ENCODE data around the gene GZMH. TPM values are rescaled to one million over a fixed set of nuclear protein-coding genes. Genes with fewer than 3 reads are reported as not detected.
"Not testable (repeated sequence)": the region's sequence is repeated elsewhere in the genome, so short reads cannot be mapped to it uniquely, and the experiment has no call there.

Gene GZMH
- polyA plus RNA-seq, 3 donors = 0.11 TPM; not detected in 2

GRCh38 chr14:24605435-24606190 is 3.9 kb downstream of the GZMH start:
- peak in 1 of 11 donors; percentile 1 for DNase-seq (ENCODE audit: extremely low read depth in 1 of 11, low read depth in 9 of 11, low spot score in 4 of 11)

- DNase-seq (ENCODE audit: extremely low read depth in 1 of 11, low read depth in 9 of 11, low spot score in 4 of 11) = no peak
These were observed 12.1 kb downstream of the GZMH start for GRCh38 chr14:24597403-24597802.

- DNase-seq (ENCODE audit: extremely low read depth in 1 of 11, low read depth in 9 of 11, low spot score in 4 of 11) = no peak
These were observed 14.2 kb downstream of the GZMH start for GRCh38 chr14:24595073-24595808.

GRCh38 chr14:24591004-24591403 is 18.5 kb downstream of the GZMH start:
- DNase-seq (ENCODE audit: extremely low read depth in 1 of 11, low read depth in 9 of 11, low spot score in 4 of 11) = not testable (repeated sequence)

- DNase-seq (ENCODE audit: extremely low read depth in 1 of 11, low read depth in 9 of 11, low spot score in 4 of 11) = not testable (repeated sequence)
These were observed 25.1 kb downstream of the GZMH start for GRCh38 chr14:24584402-24584801.

GRCh38 chr14:24578558-24578957 is 30.9 kb downstream of the GZMH start:
- DNase-seq (ENCODE audit: extremely low read depth in 1 of 11, low read depth in 9 of 11, low spot score in 4 of 11) = no peak

- no peak for DNase-seq (ENCODE audit: extremely low read depth in 1 of 11, low read depth in 9 of 11, low spot score in 4 of 11)
These were observed 32.7 kb downstream of the GZMH start for GRCh38 chr14:24576771-24577170.

- no peak for DNase-seq (ENCODE audit: extremely low read depth in 1 of 11, low read depth in 9 of 11, low spot score in 4 of 11)
These were observed 33.3 kb downstream of the GZMH start, which contains the start of gene CTSG for GRCh38 chr14:24576182-24576581. Gene CTSG (minus strand): TSS chr14:24576250. CDS start chr14:24576223, 27 bp downstream.

- no peak for DNase-seq (ENCODE audit: extremely low read depth in 1 of 11, low read depth in 9 of 11, low spot score in 4 of 11)
These were observed 35.2 kb downstream of the GZMH start for GRCh38 chr14:24574206-24574774.

- no peak for DNase-seq (ENCODE audit: extremely low read depth in 1 of 11, low read depth in 9 of 11, low spot score in 4 of 11)
These were observed 43.2 kb downstream of the GZMH start for GRCh38 chr14:24566318-24566717.

GRCh38 chr14:24565766-24566165 is 43.7 kb downstream of the GZMH start:
- no peak for DNase-seq (ENCODE audit: extremely low read depth in 1 of 11, low read depth in 9 of 11, low spot score in 4 of 11)

GRCh38 chr14:24563505-24563904 is 46.0 kb downstream of the GZMH start:
- no peak for DNase-seq (ENCODE audit: extremely low read depth in 1 of 11, low read depth in 9 of 11, low spot score in 4 of 11)

GRCh38 chr14:24556756-24557155 is 52.7 kb downstream of the GZMH start:
- no peak for DNase-seq (ENCODE audit: extremely low read depth in 1 of 11, low read depth in 9 of 11, low spot score in 4 of 11)

Other genes with a start within 250 kb of the GZMH start
- gene NFATC4, start 241.5 kb downstream of the GZMH start, polyA plus RNA-seq (ENCODE audit: insufficient read length in 3 of 3) = 10 to 100 TPM; 58.4 to 95.5 (median 74.1) TPM
- 10 to 100 TPM; 47.5 to 60.0 (median 47.8) TPM for gene NYNRIN, start 210.7 kb downstream of the GZMH start, polyA plus RNA-seq (ENCODE audit: insufficient read length in 3 of 3)
- 1 to 10 TPM; 2.9 to 3.5 (median 3.0) TPM for gene CBLN3, start 180.0 kb downstream of the GZMH start, polyA plus RNA-seq (ENCODE audit: insufficient read length in 3 of 3)
- gene KHNYN, start 179.7 kb downstream of the GZMH start, polyA plus RNA-seq (ENCODE audit: insufficient read length in 3 of 3) = 10 to 100 TPM; 44.8 to 51.6 (median 48.4) TPM
- 10 to 100 TPM; 51.4 to 76.8 (median 69.5) TPM for gene SDR39U1, start 166.9 kb downstream of the GZMH start, polyA plus RNA-seq (ENCODE audit: insufficient read length in 3 of 3)
- under 1 TPM; 0.19 to 0.53 (median 0.32) TPM for gene CMA1, start 101.4 kb downstream of the GZMH start, polyA plus RNA-seq (ENCODE audit: insufficient read length in 3 of 3)
- under 1 TPM; 0.62 to 0.79 (median 0.76) TPM for gene CTSG, start 33.4 kb downstream of the GZMH start, polyA plus RNA-seq (ENCODE audit: insufficient read length in 3 of 3)
- 1 to 10 TPM in 1 of 3 donors, under 1 TPM in 1, not detected in 1; 0.60 to 1.2 TPM for gene GZMB, start 24.5 kb upstream of the GZMH start, polyA plus RNA-seq (ENCODE audit: insufficient read length in 3 of 3)